Measurements from ENCODE around the gene FAM9C. TPM values are rescaled to one million over a fixed set of nuclear protein-coding genes. Genes with fewer than 3 reads are reported as not detected.

Gene FAM9C
- total RNA-seq, 1 donor from 2014 or later, result not detected

DNA sequence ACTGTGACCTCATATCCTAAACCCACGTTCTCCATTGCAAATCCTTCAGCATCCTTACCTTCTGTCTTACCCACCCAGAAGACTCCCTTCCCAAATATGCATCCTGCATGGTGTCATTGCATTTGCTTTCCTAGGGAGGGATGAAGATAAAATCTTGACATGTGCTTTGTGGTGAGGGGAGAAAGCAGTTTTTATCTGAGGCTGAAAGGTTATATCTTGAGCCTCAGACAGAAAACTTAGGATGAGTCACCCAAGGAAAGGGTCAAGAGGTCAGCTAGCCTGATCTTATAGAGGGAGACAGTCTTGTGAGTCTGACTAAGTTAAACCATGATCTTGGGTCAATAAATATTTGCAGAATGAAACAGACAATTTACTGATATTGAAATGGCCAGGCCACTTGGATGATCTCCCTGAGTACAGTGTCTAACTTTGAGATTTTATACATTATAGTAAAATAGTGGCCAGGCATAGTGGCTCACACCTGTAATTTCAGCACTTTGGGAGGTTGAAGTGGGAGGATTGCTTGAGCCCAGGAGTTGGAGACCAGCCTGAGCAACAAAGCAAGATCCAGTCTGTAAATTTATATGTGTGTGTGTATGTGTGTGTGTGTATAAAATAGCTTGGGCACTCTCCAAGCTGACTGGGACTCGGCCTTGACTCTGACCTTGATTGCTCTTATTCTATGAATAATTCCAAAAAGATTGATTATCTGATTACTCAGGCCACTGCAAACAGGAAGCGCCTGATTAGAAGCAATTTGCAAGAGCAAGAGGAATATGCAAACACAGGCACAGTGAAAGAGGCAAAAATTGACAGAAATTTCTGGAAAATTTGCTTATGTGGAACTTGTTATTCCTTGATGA lies 15.4 kb upstream of the FAM9C start:
- intact Hi-C loops (cut with DNase I), result no loop called here
- TF ChIP-seq CTCF (IDR thresholded peaks at IDR 0.05), result no peak
- H3K36me3 ChIP-seq, result no peaks in the 10 kb centered on the region

DNA sequence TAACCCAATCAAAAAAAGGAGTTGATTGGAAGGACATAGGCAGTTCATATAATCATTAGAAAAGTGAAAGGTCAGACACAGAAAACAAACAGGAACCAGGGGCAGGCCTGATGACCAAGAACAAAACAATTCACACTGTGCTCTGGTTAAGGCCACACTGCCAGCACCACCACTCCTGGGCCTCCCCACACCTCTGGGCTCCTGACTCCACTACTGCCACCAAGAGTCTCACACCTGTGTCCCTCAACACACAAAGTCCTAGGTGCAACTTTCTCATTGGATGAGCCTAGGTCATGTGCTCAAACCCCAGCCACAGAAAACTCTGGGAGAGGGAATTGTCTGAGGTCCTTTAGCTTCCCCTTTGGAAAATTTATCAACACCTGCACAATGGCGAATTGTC lies 11.1 kb upstream of the FAM9C start:
- intact Hi-C loops (cut with DNase I), result no loop called here
- H3K4me1 ChIP-seq, result peaks cover 0 to 4% of the 10 kb centered on the region in 2 donors
- no peaks in the 10 kb centered on the region for H3K9me3 ChIP-seq
- no peak overlapping the region for H3K4me3 ChIP-seq
- no peak overlapping the region for H3K27ac ChIP-seq
- no peaks in the 10 kb centered on the region for H3K36me3 ChIP-seq
- no peaks in the 10 kb centered on the region for H3K27me3 ChIP-seq
- TF ChIP-seq CTCF (IDR thresholded peaks at IDR 0.05), result no peak
- DNase-seq (ENCODE audit: low spot score in 2 of 2), result no peak

More for the DNA sequence above, 15.4 kb upstream of the FAM9C start:
- Histone ChIP-seq H3K4me1 (peaks cover 0 to 4% of the 10 kb centered on the region in 2 donors), H3K27me3 (no peaks in the 10 kb centered on the region), H3K27ac (no peak overlapping the region), H3K9me3 (no peaks in the 10 kb centered on the region), H3K4me3 (no peak overlapping the region)
- no peak for DNase-seq (ENCODE audit: low spot score in 2 of 2)

GRCh38 chrX:13053171-13053570 lies 8.8 kb upstream of the FAM9C start:
- no peak for DNase-seq (ENCODE audit: low spot score in 2 of 2)
- H3K9me3 ChIP-seq, result no peaks in the 10 kb centered on the region
- H3K4me3 ChIP-seq, result no peak overlapping the region
- no peak for TF ChIP-seq CTCF (IDR thresholded peaks at IDR 0.05)
- H3K27me3 ChIP-seq, result no peaks in the 10 kb centered on the region
- H3K27ac ChIP-seq, result no peak overlapping the region
- H3K36me3 ChIP-seq, result no peaks in the 10 kb centered on the region
- H3K4me1 ChIP-seq, result peaks cover 0 to 4% of the 10 kb centered on the region in 2 donors
- intact Hi-C loops (cut with DNase I), result no loop called here

- no peak overlapping the region for H3K4me3 ChIP-seq
- H3K9me3 ChIP-seq, result no peaks in the 10 kb centered on the region
- H3K27me3 ChIP-seq, result no peaks in the 10 kb centered on the region
- intact Hi-C loops (cut with DNase I), result no loop called here
- H3K36me3 ChIP-seq, result no peaks in the 10 kb centered on the region
- no peak for TF ChIP-seq CTCF (IDR thresholded peaks at IDR 0.05)
- peaks cover 0 to 4% of the 10 kb centered on the region in 2 donors for H3K4me1 ChIP-seq
- no peak overlapping the region for H3K27ac ChIP-seq
- DNase-seq (ENCODE audit: low spot score in 2 of 2), result no peak
These were observed 7.2 kb upstream of the FAM9C start for GRCh38 chrX:13051529-13052172.

GRCh38 chrX:13051167-13051528 lies 6.7 kb upstream of the FAM9C start:
- Histone ChIP-seq H3K4me1 (peaks cover 0 to 4% of the 10 kb centered on the region in 2 donors), H3K27ac (no peak overlapping the region), H3K9me3 (no peaks in the 10 kb centered on the region), H3K4me3 (no peak overlapping the region), H3K36me3 (no peaks in the 10 kb centered on the region), H3K27me3 (no peaks in the 10 kb centered on the region)
- intact Hi-C loops (cut with DNase I), result no loop called here
- DNase-seq (ENCODE audit: low spot score in 2 of 2), result no peak
- no peak for TF ChIP-seq CTCF (IDR thresholded peaks at IDR 0.05)

Measured in ascending aorta (tissue), 2 donors.